OCI-LY7 (cell line): ENCODE measurements around the gene CASQ1. TPM values are rescaled to one million over a fixed set of nuclear protein-coding genes. Genes with fewer than 3 reads are reported as not detected.

Experiments used
- BruUV-seq: library from RNA; stranded (reverse); fragments of 400-500 nt; replicated peaks from 2 replicates; lab custom pipeline; 2021; lab: Mats Ljungman, UMichigan
- CTCF ChIA-PET: fragments of 300-600 bp; sonication (Branson Sonifier 250); formaldehyde crosslinking; loops from one replicate; lab custom pipeline; 2022; ENCODE audit warnings: antibody characterized with exemption; ENCODE audit not compliant: unreplicated experiment; lab: Charles Lee
- POLR2A ChIA-PET: fragments of 300-600 bp; sonication (Branson Sonifier 250); formaldehyde crosslinking; loops from one replicate; lab custom pipeline; 2022; ENCODE audit warnings: antibody characterized with exemption; lab: Charles Lee
- DNase-seq: peaks from one replicate; pipeline ENCODE4 v3.0.0-alpha.2; 2015; ENCODE audit warnings: low spot score
- H2AFZ ChIP-seq: fragments of 200-600 bp; sonication (generic), shearing (Covaris generic); 2 replicates; pipeline ENCODE4 v1.6.1; 2014; ENCODE audit warnings: mild to moderate bottlenecking, antibody characterized with exemption, low read length, moderate library complexity
- H3K27ac ChIP-seq: fragments of 200-600 bp; sonication (generic); 2 replicates; pipeline ENCODE4 v1.5.1; 2014; ENCODE audit warnings: mixed run types, low read depth, mild to moderate bottlenecking, moderate library complexity, low read length, inconsistent platforms; ENCODE audit not compliant: poor library complexity, severe bottlenecking
- H3K36me3 ChIP-seq: fragments of 200-600 bp; sonication (generic); 2 replicates; pipeline ENCODE4 v1.6.1; 2014; ENCODE audit warnings: mild to moderate bottlenecking, antibody characterized with exemption, low read length, moderate library complexity, mixed read lengths; ENCODE audit not compliant: insufficient read depth
- H3K4me1 ChIP-seq: fragments of 200-600 bp; sonication (generic); 2 replicates; pipeline ENCODE4 v1.5.1; 2014; ENCODE audit warnings: mild to moderate bottlenecking, low read length; ENCODE audit not compliant: insufficient read depth, poor library complexity, severe bottlenecking
- H3K4me2 ChIP-seq: fragments of 200-600 bp; sonication (generic); 2 replicates; pipeline ENCODE4 v1.6.1; 2014; ENCODE audit warnings: mild to moderate bottlenecking, low read length
- H3K4me3 ChIP-seq: fragments of 200-600 bp; sonication (generic); 2 replicates; pipeline ENCODE4 v1.5.1; 2014; ENCODE audit warnings: mild to moderate bottlenecking, low read depth, low read length; ENCODE audit not compliant: poor library complexity, severe bottlenecking
- H3K79me2 ChIP-seq: fragments of 200-600 bp; sonication (generic); 2 replicates; pipeline ENCODE4 v1.6.1; 2016; ENCODE audit warnings: low read depth, mild to moderate bottlenecking, low read length, moderate library complexity, mixed read lengths; ENCODE audit not compliant: insufficient read depth
- H3K9me2 ChIP-seq: fragments of 200-600 bp; sonication (generic); 2 replicates; pipeline ENCODE4 v1.6.1; 2016; ENCODE audit warnings: mild to moderate bottlenecking, low read length, mixed read lengths; ENCODE audit not compliant: insufficient read depth
- H3K9me3 ChIP-seq: fragments of 200-600 bp; sonication (generic); 2 replicates; pipeline ENCODE4 v1.6.1; 2014; ENCODE audit warnings: mild to moderate bottlenecking, mixed run types, low read length, mixed read lengths
- H4K20me1 ChIP-seq: fragments of 200-600 bp; sonication (generic); 2 replicates; pipeline ENCODE4 v1.6.1; 2014; ENCODE audit warnings: mild to moderate bottlenecking, antibody characterized with exemption, low read length, moderate library complexity, mixed read lengths; ENCODE audit not compliant: insufficient read depth
- CTCF ChIP-seq: fragments of 200-600 bp; sonication (generic); conservative IDR thresholded peaks from 2 replicates; pipeline ENCODE4 v1.5.1; 2014; ENCODE audit warnings: mild to moderate bottlenecking, antibody characterized with exemption, low read length, moderate library complexity, mixed read lengths
- EZH2phosphoT487 ChIP-seq: fragments of 200-600 bp; sonication (generic); IDR thresholded peaks from 2 replicates; pipeline ENCODE4 v1.6.1; 2018; ENCODE audit warnings: low read depth, borderline replicate concordance, mild to moderate bottlenecking, mixed run types, antibody characterized with exemption, low read length, moderate library complexity, mixed read lengths
- intact Hi-C: fragments of 100-400 bp; cut with micrococcal nuclease; formaldehyde crosslinking; loops from one replicate; pipeline ENCODE4 v1.10.0; 2022; ENCODE audit not compliant: unreplicated experiment
- total RNA-seq, 2 experiments: library from RNA; depleted of rRNA in 1 of 2; stranded (reverse); fragments of >200 nt in 1 of 2; shearing (Covaris generic) in 1 of 2; gene quantifications; 2 replicates each; pipeline ENCODE4 v1.2.3, GENCODE V29; 2014 to 2022

Gene CASQ1
- total RNA-seq, 2 experiments from 2014 or later = not detected

DNA sequence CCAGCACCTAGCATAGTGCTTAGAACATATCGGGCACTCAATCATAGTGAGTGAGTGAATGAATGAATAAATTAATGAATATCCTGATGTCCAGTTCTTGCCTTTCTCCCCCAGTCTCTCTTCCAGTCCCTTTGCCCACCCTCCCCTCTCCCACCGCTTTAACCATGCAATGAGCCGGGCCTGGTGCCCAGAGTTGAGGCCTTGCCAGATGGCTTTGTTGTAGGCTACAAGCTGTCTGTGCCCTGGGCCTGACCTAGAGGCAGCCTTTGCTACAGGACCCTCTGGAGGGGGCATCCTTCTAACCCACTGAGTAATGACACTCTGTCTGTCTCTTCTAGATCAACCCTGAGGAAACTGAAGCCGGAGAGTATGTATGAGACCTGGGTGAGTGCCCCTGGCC, 6.9 kb downstream of the CASQ1 start:
- H3K79me2 ChIP-seq = no peaks in the 10 kb centered on the region
- TF ChIP-seq CTCF (no peak), EZH2phosphoT487 (no peak)
- ChIA-PET POLR2A (no interaction called here), CTCF (no interaction called here)
- no peaks in the 10 kb centered on the region for H4K20me1 ChIP-seq
- H3K27ac ChIP-seq = no peak overlapping the region
- no TSS peak for BruUV-seq
- intact Hi-C loops = no loop called here
- H3K4me3 ChIP-seq = no peak overlapping the region
- H3K36me3 ChIP-seq = no peaks in the 10 kb centered on the region
- no peaks in the 10 kb centered on the region for H3K9me2 ChIP-seq
- no peaks in the 10 kb centered on the region for H3K9me3 ChIP-seq
- H3K4me1 ChIP-seq = peaks cover 12% of the 10 kb centered on the region
- H2AFZ ChIP-seq = no peak overlapping the region
- no peak overlapping the region for H3K4me2 ChIP-seq
- no peak for DNase-seq

DNA sequence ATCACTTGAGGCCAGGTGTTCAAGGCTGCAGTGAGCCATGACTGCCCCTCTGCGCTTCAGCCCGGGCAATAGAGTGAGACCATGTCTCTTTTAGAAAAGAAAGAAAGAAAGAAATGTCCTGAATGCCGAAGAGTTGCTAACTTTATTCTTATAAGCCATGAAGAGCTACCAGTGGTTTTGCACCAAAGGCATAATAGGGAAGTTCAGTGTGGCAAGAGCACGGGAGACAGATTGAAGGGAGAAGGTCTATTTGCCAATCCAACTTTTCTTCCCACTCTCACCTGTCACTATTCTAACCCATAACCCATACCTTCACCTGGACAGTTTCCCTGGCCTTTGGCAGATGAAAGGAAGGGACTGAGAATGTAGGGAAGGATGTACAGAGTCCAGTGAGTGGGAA, 10.4 kb downstream of the CASQ1 start:
- Histone ChIP-seq H3K9me2 (no peaks in the 10 kb centered on the region), H3K4me1 (peaks cover 24% of the 10 kb centered on the region), H3K4me3 (no peak overlapping the region), H3K36me3 (no peaks in the 10 kb centered on the region), H3K27ac (no peak overlapping the region), H3K4me2 (no peak overlapping the region), H3K9me3 (no peaks in the 10 kb centered on the region), H4K20me1 (no peaks in the 10 kb centered on the region), H2AFZ (no peak overlapping the region), H3K79me2 (0 out of 2 replicates have a peak, but pooled peaks cover under 1% of the 10 kb centered on the region)
- TF ChIP-seq EZH2phosphoT487 (no peak), CTCF (no peak)
- DNase-seq = no peak
- BruUV-seq = no TSS peak
- ChIA-PET CTCF (interaction anchor here (1.0 to 1.4 kb wide), 2 partner anchors 8 to 57 kb away, joined by 3 to 8 read pairs; no protein-coding TSS in a partner anchor), POLR2A (interaction anchor here (0.7 kb wide), 1 partner anchor 97 kb away, joined by 3 read pairs; no protein-coding TSS in a partner anchor)
- intact Hi-C loops = loop anchor here (5.0 kb wide), 1 partner anchor 407 kb away; no protein-coding TSS in a partner anchor
